Inflammatory macrophage treated with lipopolysaccharide for 1 hour (primary cell): ENCODE measurements around the gene BAAT.
"Not testable (repeated sequence)": the region's sequence is repeated elsewhere in the genome, so short reads cannot be mapped to it uniquely, and the experiment has no call there.

Experiments used
- DNase-seq, 2 donors: peaks; one replicate each; pipeline ENCODE4 v3.0.0-alpha.2; 2020 to 2022

Gene BAAT

DNA sequence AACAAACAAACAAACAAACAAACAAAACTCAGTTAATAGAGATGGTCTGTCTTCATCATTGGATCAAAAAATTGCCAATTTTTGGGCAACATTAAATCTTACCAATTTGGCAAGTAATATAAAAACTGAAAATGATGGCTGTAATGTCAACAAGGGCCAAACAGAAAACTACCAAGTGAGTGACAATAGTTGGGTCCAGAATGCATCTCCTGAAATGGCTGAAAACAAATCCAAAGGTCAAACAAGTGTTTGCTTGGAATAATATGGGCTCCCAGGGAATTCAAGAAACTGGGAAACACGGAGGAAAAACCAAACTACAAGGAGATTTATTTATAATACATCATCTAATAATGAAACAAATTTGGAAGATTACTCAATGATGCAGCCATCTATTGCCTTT is 25.1 kb downstream of the BAAT start:
- DNase-seq: no peak

- DNase-seq: no peak
Observed at GRCh38 chr9:101356619-101357018, 28.2 kb downstream of the BAAT start.

- no peak for DNase-seq
Observed at GRCh38 chr9:101354765-101355708, 29.8 kb downstream of the BAAT start.

GRCh38 chr9:101354143-101354764 is 30.6 kb downstream of the BAAT start:
- DNase-seq: no peak

DNA sequence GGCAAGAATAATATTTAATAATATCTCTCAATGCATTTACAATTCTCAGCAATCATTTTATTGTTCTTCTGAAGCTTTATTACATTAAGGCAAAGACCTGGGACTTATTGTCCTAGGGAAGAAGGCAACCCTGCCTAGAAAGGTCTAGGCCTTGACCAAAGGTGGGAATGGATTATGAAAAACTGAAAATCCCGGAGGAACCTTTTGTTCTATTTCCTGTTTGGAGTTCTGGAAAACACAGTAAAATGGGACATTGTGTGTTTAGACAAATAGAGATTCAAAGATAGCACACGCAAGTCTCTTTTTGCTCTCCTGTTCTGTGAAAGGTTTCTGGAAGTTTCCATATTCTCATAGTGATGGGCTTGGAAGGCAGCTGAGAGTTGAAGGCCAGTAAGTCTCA is 31.1 kb downstream of the BAAT start:
- DNase-seq: no peak

- no peak for DNase-seq
Observed at GRCh38 chr9:101352892-101353463, 31.8 kb downstream of the BAAT start.

- DNase-seq: no peak
Observed at GRCh38 chr9:101350285-101350684, 34.5 kb downstream of the BAAT start.

- DNase-seq: no peak
Observed at GRCh38 chr9:101342595-101342994, 42.2 kb downstream of the BAAT start.

GRCh38 chr9:101341958-101342357 is 42.8 kb downstream of the BAAT start:
- DNase-seq: no peak

DNA sequence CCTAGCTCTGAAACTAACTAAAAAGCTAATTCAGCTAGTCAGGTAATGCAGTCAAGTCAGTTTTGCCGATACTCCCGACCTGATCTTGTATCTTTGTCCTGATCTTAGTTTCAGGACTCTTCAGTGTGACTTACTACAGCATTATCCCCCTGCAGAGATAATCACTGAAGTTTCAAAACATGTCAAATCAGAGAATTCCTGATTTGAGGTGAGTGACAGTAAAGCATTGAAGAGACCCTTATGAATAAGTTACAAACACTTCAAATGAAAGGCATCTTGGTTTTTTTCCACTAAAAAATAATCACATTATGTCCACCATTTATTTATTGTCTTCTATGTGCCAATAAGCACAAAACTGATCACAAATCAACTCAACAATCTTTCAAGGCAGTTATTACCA is 47.6 kb downstream of the BAAT start:
- DNase-seq: no peak

DNA sequence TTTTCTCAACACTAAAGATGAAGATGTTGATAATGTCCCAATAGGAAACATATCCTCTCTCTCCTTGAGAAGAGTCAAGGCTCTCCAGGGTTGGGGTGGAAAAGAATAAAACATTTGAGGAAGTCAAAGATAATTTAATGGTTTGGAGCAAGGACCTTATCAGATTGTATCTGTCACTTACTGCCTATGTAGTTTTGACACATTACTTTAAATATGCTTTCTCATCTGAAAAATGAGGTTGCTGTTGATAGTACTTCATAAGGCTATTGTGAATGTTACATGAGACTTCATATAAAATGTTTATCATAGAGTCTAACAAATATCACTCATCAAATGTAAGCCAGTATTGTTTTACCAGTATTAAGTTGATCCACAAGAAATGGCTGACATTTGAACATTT is 48.7 kb downstream of the BAAT start:
- DNase-seq: no peak

- no peak for DNase-seq
Observed at GRCh38 chr9:101333926-101334702, 50.7 kb downstream of the BAAT start.

- no peak for DNase-seq
Observed at GRCh38 chr9:101333490-101333889, 51.3 kb downstream of the BAAT start.

DNA sequence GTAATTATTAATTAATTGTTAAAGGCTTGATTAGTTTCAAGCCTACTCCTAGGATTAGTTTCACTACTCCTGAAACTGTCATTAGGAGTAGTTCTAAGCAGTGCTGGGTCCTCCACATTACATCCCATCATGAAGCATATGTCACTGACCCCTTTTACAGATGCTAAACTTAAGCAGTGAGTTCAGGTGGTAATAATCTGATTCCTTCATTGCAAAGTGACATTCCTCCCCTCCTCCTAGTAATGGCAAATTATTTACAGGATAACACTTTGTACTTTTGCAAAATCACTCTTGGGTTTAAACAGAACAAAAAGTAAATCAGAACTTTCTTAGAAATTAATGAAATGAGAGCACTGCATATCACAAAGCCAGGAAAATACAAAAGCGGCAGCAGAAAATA is 52.4 kb downstream of the BAAT start:
- no peak for DNase-seq

GRCh38 chr9:101327422-101327909 is 57.3 kb downstream of the BAAT start:
- not testable (repeated sequence) for DNase-seq

- DNase-seq: no peak
Observed at GRCh38 chr9:101326501-101326900, 58.3 kb downstream of the BAAT start.

GRCh38 chr9:101326035-101326434 is 58.8 kb downstream of the BAAT start:
- DNase-seq: no peak

- DNase-seq: no peak
Observed at GRCh38 chr9:101325053-101325452, 59.8 kb downstream of the BAAT start.

- DNase-seq: no peak
Observed at GRCh38 chr9:101324245-101324804, 60.5 kb downstream of the BAAT start.

DNA sequence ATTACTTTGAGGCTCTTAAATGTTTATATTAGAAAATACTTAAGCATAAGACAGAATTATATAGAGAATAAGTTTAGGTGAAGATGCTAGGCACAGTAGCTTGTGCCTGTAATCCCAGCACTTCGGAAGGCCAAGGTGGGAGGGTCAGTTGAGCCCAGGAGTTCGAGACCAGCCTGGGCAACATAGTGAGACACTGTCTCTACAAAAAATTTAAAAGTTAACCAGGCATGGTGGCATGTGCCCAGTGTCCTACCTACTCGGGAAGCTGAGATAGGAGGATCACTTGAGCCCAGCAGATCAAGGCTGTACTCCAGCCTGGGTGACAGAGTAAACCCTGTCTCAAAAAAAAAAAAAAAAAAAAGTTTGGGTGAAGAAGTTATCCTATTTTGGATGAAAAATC is 61.7 kb downstream of the BAAT start:
- no peak for DNase-seq

- DNase-seq: no peak
Observed at GRCh38 chr9:101317735-101318134, 67.1 kb downstream of the BAAT start.

GRCh38 chr9:101315112-101315450 is 69.7 kb downstream of the BAAT start:
- DNase-seq: no peak

DNA sequence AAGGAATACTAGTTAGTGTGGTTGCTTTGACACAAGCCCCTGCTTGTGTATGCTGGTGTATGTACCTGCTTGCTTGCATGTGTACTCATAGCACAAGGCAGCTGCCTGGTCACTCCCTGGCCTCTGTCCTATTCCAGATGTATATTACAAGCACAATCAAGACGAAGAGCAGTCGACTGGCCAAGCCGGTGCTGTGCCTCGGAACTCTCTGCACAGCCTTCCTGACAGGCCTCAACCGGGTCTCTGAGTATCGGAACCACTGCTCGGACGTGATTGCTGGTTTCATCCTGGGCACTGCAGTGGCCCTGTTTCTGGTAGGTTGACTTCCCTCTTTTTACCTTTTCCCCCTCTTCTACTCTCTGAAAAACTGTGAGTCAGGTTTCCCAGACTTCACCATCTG is 72.1 kb downstream of the BAAT start:
- no peak for DNase-seq
